A673 (cell line): ENCODE results near the gene ELMOD3. TPM values are rescaled to one million over a fixed set of nuclear protein-coding genes. Genes with fewer than 3 reads are reported as not detected.
"Not testable (repeated sequence)": the region's sequence is repeated elsewhere in the genome, so short reads cannot be mapped to it uniquely, and the experiment has no call there.

Experiments
- BruUV-seq: library from RNA; stranded (reverse); fragments of 400-500 nt; replicated peaks from 2 replicates; lab custom pipeline; 2021; lab: Mats Ljungman, UMichigan
- CTCF ChIA-PET: fragments of 300-600 bp; sonication (Branson Sonifier 250); formaldehyde crosslinking; loops from one replicate; lab custom pipeline; 2022; ENCODE audit warnings: antibody characterized with exemption; lab: Charles Lee
- POLR2A ChIA-PET: fragments of 300-600 bp; sonication (Branson Sonifier 250); formaldehyde crosslinking; loops from one replicate; lab custom pipeline; 2022; ENCODE audit warnings: antibody characterized with exemption; ENCODE audit not compliant: low non-redundant PET; lab: Charles Lee
- DNase-seq: peaks from one replicate; pipeline ENCODE4 v3.0.0-alpha.2; 2015; ENCODE audit warnings: low spot score
- H3K27ac ChIP-seq: fragments of 200-600 bp; sonication (generic); 2 replicates; pipeline ENCODE4 v1.5.1; 2016; ENCODE audit warnings: mixed run types, low read depth, mild to moderate bottlenecking, mixed read lengths, antibody characterized with exemption, low read length; ENCODE audit not compliant: poor library complexity, severe bottlenecking
- H3K27me3 ChIP-seq: fragments of 200-600 bp; sonication (generic); replicated peaks from 2 replicates; pipeline ENCODE4 v1.6.1; 2017; ENCODE audit warnings: mixed run types, low read depth, mild to moderate bottlenecking, mixed read lengths, antibody characterized with exemption, low read length; ENCODE audit not compliant: insufficient read depth, poor library complexity
- H3K36me3 ChIP-seq: fragments of 200-600 bp; sonication (generic); 2 replicates; pipeline ENCODE4 v1.6.1; 2016; ENCODE audit warnings: mixed run types, mild to moderate bottlenecking, mixed read lengths, antibody characterized with exemption, low read length; ENCODE audit not compliant: insufficient read depth, poor library complexity, severe bottlenecking
- H3K4me1 ChIP-seq: fragments of 200-600 bp; sonication (generic); 2 replicates; pipeline ENCODE4 v1.6.1; 2017; ENCODE audit warnings: mixed run types, mild to moderate bottlenecking, mixed read lengths, antibody characterized with exemption, low read length; ENCODE audit not compliant: insufficient read depth, poor library complexity, severe bottlenecking
- H3K4me3 ChIP-seq: fragments of 200-600 bp; sonication (generic); 2 replicates; pipeline ENCODE4 v1.5.1; 2016; ENCODE audit warnings: low read depth, mixed run types, mild to moderate bottlenecking, mixed read lengths, low read length; ENCODE audit not compliant: poor library complexity, severe bottlenecking
- H3K9me3 ChIP-seq: fragments of 200-600 bp; sonication (generic); 2 replicates; pipeline ENCODE4 v1.6.1; 2016; ENCODE audit warnings: mixed run types, low read depth, mild to moderate bottlenecking, mixed read lengths, antibody characterized with exemption, low read length; ENCODE audit not compliant: poor library complexity, severe bottlenecking
- EZH2 ChIP-seq: fragments of 200-600 bp; sonication (generic); IDR thresholded peaks from 2 replicates; pipeline ENCODE4 v1.6.1; 2017; ENCODE audit warnings: borderline replicate concordance, low read depth, mild to moderate bottlenecking, mixed read lengths, antibody characterized with exemption, low read length; ENCODE audit not compliant: poor library complexity, severe bottlenecking
- intact Hi-C: fragments of 100-400 bp; cut with micrococcal nuclease; formaldehyde crosslinking; loops from one replicate; pipeline ENCODE4 v1.10.0; 2022; ENCODE audit not compliant: unreplicated experiment
- total RNA-seq: library from RNA; stranded (reverse); gene quantifications from 2 replicates; pipeline ENCODE4 v1.2.3, GENCODE V29; 2021
- TF ChIP-seq, protein P1 (sequence below): fragments of 300-800, 200-600 bp; sonication (generic); conservative IDR thresholded peaks from 2 replicates; pipeline ENCODE4 v1.5.1; 2017; ENCODE audit warnings: low read depth, mild to moderate bottlenecking, antibody characterized with exemption, low read length, moderate library complexity, mixed read lengths

The ELMOD3 gene
- total RNA-seq, 1 experiment from 2014 or later: 13.0 TPM

DNA sequence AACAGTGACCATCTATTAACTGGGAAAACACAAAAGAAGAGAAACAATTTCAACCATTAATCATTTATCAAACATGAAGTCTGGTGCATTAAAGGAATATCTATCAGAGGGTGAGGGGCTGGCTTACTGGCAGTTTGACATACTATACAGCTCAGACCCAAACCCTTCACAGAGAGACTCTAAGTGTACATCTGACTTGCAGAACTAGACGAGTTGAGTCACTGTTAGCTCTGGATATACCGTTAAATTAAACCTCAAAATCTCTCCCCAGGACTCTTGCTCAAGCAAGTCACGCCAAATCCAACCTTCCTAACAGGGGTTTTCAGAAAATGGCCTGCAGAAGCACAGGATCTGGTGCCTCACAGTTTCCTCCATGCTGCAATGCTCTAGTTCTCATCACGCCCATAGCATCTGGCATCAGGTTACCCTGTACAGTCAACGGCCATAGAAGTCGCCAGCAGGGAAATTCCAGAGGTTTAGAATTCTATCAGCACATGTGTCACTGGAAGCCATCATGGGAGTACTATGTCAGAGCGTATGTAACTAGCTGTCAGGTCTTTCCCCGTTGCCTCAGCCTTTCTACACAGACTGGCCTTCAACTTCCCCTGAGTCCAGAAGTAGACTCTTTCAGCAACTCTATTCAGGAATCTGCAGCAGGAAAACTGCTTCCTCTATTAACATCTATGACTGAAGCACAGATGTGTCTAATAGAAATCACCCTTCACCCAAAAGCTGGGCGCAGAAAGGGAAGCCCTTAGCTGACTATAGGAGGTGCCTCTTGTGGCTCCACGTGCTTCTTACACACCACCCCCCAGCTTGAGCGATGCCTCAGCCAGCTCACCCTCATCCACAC lies 36.1 kb upstream of the ELMOD3 start:
- Histone ChIP-seq H3K9me3 (no peaks in the 10 kb centered on the region), H3K27me3 (no peaks in the 10 kb centered on the region), H3K27ac (peak overlapping the region; percentile 42), H3K4me3 (no peak overlapping the region), H3K4me1 (no peaks in the 10 kb centered on the region), H3K36me3 (peaks cover 30% of the 10 kb centered on the region)
- DNase-seq: no peak
- BruUV-seq: no TSS peak
- intact Hi-C loops: no loop called here
- TF ChIP-seq, protein P1, sequence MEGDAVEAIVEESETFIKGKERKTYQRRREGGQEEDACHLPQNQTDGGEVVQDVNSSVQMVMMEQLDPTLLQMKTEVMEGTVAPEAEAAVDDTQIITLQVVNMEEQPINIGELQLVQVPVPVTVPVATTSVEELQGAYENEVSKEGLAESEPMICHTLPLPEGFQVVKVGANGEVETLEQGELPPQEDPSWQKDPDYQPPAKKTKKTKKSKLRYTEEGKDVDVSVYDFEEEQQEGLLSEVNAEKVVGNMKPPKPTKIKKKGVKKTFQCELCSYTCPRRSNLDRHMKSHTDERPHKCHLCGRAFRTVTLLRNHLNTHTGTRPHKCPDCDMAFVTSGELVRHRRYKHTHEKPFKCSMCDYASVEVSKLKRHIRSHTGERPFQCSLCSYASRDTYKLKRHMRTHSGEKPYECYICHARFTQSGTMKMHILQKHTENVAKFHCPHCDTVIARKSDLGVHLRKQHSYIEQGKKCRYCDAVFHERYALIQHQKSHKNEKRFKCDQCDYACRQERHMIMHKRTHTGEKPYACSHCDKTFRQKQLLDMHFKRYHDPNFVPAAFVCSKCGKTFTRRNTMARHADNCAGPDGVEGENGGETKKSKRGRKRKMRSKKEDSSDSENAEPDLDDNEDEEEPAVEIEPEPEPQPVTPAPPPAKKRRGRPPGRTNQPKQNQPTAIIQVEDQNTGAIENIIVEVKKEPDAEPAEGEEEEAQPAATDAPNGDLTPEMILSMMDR: no peak
- no peak for TF ChIP-seq EZH2
- ChIA-PET CTCF (interaction anchor here (0.6 kb wide), 1 partner anchor 249 kb away, joined by 3 read pairs; no protein-coding TSS in a partner anchor), POLR2A (interaction anchor here (0.7 kb wide), 1 partner anchor 8 kb away, joined by 10 read pairs; no protein-coding TSS in a partner anchor)

GRCh38 chr2:85319796-85320195 lies 34.8 kb upstream of the ELMOD3 start:
- POLR2A ChIA-PET: interaction anchor here (0.6 kb wide), 1 partner anchor 498 kb away, joined by 4 read pairs; no protein-coding TSS in a partner anchor
- Histone ChIP-seq H3K4me3 (no peak overlapping the region), H3K27ac (no peak overlapping the region), H3K4me1 (no peaks in the 10 kb centered on the region), H3K36me3 (peaks cover 41% of the 10 kb centered on the region), H3K9me3 (no peaks in the 10 kb centered on the region), H3K27me3 (no peaks in the 10 kb centered on the region)
- CTCF ChIA-PET: no interaction called here
- TF ChIP-seq, protein P1: no peak
- no peak for TF ChIP-seq EZH2
- BruUV-seq: no TSS peak
- intact Hi-C loops: loop anchor here (10.0 kb wide), 1 partner anchor 225 kb away; no protein-coding TSS in a partner anchor
- no peak for DNase-seq

DNA sequence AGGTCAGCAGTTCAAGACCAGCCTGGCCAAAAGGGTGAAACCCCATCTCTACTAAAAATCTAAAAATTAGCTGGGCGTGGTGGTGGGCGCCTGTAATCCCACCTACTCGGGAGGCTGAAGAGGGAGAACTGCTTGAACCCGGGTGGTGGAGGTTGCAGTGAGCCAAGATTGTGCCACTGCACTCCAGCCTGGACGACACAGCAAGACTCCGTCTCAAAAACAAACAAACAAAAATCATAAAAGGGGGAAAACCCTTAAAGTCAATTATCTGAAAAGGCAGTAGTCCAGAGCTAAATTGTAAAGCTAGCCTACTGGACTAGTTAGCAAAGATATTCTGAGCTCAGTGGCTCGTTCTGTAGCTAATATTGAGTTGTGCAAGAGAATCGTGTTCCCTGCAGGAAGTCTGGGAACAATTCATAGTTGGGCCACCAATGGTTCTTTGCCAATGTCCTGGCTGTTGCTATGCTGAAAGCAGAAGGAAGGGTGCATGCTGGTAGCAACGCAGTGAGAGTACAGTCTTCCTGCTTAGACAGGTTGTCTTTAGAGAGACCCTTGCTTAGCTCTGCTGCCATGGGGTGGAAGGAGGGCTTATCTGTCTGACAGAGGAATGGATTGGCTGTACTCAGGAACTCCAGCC lies 31.1 kb upstream of the ELMOD3 start:
- Histone ChIP-seq H3K27me3 (no peaks in the 10 kb centered on the region), H3K36me3 (peaks cover 44% of the 10 kb centered on the region), H3K4me3 (no peak overlapping the region), H3K9me3 (no peaks in the 10 kb centered on the region), H3K4me1 (peaks cover 10% of the 10 kb centered on the region), H3K27ac (no peak overlapping the region)
- CTCF ChIA-PET: no interaction called here
- TF ChIP-seq, protein P1: no peak
- no peak for TF ChIP-seq EZH2
- DNase-seq: no peak
- POLR2A ChIA-PET: interaction anchor here (0.5 kb wide), 1 partner anchor 14 kb away, joined by 3 read pairs; no protein-coding TSS in a partner anchor
- intact Hi-C loops: loop anchor here (10.0 kb wide), 1 partner anchor 221 kb away; no protein-coding TSS in a partner anchor
- BruUV-seq: no TSS peak

DNA sequence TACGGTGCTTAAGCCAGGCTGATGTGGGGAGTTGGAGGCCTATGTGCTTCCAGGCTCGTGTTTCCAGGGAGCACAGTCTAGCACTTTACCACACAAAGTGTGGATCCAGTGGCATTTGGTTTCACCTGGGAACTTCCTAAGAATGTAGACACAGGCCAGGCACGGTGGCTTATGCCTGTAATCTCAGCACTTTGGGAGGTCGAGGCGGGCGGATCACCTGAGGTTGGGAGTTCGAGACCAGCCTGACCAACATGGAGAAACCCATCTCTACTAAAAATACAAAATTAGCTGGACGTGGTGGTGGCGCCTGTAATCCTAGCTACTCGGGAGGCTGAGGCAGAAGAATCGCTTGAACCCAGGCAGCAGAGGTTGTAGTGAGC lies 30.6 kb upstream of the ELMOD3 start:
- not testable (repeated sequence) for BruUV-seq, H3K9me3 ChIP-seq, DNase-seq, H3K4me3 ChIP-seq, H3K27me3 ChIP-seq, H3K27ac ChIP-seq
- CTCF ChIA-PET: interaction anchor here (0.7 kb wide), 1 partner anchor 279 kb away, joined by 3 read pairs; no protein-coding TSS in a partner anchor
- Histone ChIP-seq H3K36me3 (peaks cover 44% of the 10 kb centered on the region), H3K4me1 (peaks cover 15% of the 10 kb centered on the region)
- intact Hi-C loops: loop anchor here (10.0 kb wide), 1 partner anchor 221 kb away; no protein-coding TSS in a partner anchor
- POLR2A ChIA-PET: interaction anchor here (0.5 kb wide), 1 partner anchor 15 kb away, joined by 3 read pairs; no protein-coding TSS in a partner anchor
